ENCODE measurements around the gene DGUOK.

DGUOK gene

GRCh38 chr2:73889206-73889605 lies 37.5 kb upstream of the DGUOK start:
- no peak overlapping the region for H3K4me3 ChIP-seq (ENCODE audit: low read length)
- no peak for TF ChIP-seq CTCF (conservative IDR thresholded peaks at IDR 0.05; ENCODE audit: low read length)
- DNase-seq (ENCODE audit: low read depth) = peak; percentile 24

- peak; percentile 5 for DNase-seq (ENCODE audit: low read depth)
- no peak overlapping the region for H3K4me3 ChIP-seq (ENCODE audit: low read length)
- no peak for TF ChIP-seq CTCF (conservative IDR thresholded peaks at IDR 0.05; ENCODE audit: low read length)
These were observed 36.2 kb upstream of the DGUOK start for GRCh38 chr2:73890301-73891092.

DNA sequence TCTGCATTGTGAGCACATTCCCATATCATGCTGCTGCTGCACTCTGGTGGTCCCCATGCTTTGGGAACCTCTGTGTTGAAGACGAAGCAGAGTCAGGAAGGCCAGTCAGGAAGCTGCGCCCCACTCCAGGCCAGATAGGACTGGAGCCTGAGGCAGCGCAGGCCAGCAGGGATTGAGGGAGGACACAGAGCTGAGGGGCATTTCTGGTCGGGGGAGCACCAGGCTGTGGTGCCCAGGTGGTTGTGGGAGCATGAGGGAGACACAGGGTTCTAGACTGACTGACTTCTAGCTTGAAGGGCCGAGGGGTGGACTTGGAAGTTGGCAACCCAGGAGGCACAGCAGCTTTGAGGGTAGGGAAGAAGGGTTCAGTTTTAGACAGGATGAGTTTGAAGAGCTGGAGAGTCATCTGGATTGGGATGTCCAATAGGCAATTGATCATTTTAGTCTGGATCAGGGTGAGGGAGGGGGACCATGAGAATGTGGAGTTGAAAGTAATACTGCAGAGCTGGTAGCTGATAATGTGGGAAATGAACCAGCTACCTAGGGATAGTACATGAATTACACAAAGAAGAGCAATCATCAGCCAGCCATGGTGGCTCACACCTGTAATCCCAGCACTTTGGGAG lies 35.3 kb upstream of the DGUOK start:
- DNase-seq (ENCODE audit: low read depth) = no peak
- H3K4me3 ChIP-seq (ENCODE audit: low read length) = no peak overlapping the region
- no peak for TF ChIP-seq CTCF (conservative IDR thresholded peaks at IDR 0.05; ENCODE audit: low read length)

DNA sequence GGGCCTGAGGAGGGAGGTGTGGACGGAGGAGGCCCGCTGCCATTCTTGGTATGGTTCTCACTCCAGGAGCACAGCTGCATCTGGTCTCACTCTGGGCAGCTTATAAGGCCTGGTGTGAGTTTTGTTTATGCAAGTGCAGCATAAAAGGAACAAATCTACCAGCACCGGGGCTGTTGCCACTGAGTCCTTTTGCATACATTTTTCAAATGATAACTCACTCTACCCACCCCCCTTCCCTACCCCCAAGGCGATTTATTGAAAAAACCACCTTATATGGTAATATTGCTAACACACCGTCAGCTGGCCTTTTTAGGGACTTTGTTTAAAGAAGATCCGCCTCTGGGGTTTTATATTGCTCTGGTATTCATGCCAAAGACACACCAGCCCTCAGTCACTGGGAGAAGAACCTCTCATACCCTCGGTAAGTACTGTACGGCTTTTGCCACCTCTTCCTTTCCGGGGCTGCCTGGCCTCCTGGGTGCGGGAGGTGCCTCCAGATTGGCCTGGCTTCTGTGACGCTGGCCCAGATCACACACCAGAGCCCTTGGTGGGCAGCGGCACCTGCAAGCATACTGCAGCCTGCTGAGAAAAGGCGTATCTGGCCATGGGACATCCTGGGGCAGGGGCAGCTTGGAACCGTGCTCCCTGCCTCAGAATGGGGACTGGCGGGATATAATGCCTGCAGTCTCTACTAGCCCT lies 33.9 kb upstream of the DGUOK start, which contains the start of gene ACTG2:
TSS of gene ACTG2 (plus strand) at position 378 of the 699 bp plus-strand sequence. CDS start 8,304 bp downstream, outside the sequence.
- TF ChIP-seq CTCF (conservative IDR thresholded peaks at IDR 0.05; ENCODE audit: low read length) = no peak
- DNase-seq (ENCODE audit: low read depth) = no peak
- H3K4me3 ChIP-seq (ENCODE audit: low read length) = no peak within 1 kb of the TSS

DNA sequence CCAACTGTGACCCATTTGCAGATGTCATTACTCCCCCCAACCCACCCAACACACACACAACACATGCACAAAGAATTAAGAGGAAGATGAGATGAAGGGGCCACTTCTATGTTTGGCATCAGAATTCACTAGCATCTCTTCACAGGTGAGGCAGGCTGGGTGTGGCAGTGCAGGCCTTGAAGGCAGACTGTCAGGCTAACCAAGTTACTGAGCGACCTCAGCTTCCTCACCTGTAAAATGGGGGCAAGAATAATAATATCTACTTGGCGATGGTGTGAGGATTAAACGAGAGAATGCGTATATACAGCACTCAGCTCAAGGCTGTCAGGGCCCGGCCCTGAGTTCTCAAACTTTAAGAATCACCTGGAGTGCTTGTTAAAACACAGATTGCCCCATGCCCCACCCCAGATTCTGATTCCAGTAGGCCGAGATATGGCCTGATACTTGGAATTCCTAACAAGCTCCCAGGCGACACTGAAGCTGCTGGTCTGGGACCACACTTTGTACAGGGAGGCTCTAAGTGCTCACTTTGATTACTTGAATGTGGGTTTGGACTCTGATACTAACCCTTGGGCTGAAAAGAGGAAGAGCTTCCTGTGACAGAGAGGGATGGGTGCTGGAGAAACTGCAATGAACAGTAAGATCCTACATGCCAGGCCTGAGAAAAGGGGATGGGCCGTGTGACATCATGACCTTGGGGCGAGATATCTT lies 32.8 kb upstream of the DGUOK start:
- no peak for DNase-seq (ENCODE audit: low read depth)
- no peak overlapping the region for H3K4me3 ChIP-seq (ENCODE audit: low read length)
- no peak for TF ChIP-seq CTCF (conservative IDR thresholded peaks at IDR 0.05; ENCODE audit: low read length)

DNA sequence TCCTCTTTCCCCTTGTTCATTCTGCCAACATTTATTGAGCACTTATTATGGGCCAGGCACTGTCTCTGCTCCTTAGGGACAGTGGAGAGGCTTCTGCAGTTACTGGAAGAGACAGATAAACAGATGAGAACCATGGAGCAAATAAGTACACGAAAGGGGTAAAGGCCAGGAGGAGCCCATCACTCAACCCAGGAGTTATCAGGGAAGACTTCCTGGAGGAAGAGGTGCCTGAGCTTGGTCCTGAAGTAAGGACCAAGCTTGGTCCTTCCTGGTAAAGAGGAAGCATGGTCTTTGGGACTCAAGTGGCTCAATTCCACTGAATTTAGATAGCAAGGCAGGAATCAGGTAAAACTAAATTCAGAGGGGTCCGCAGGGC lies 32.2 kb upstream of the DGUOK start:
- no peak for TF ChIP-seq CTCF (conservative IDR thresholded peaks at IDR 0.05; ENCODE audit: low read length)
- H3K4me3 ChIP-seq (ENCODE audit: low read length) = no peak overlapping the region
- DNase-seq (ENCODE audit: low read depth) = no peak
